ENCODE data around the gene GAREM1.

GAREM1 gene

GRCh38 chr18:32332708-32333107 lies 138.0 kb downstream of the GAREM1 start:
- no peaks in the 10 kb centered on the region for H3K9me3 ChIP-seq (replicated peaks in 1 of 2; ENCODE audit: control insufficient read depth in 2 of 2, insufficient read depth in 1 of 2, low read depth in 1 of 2, low read length in 2 of 2)
- no peak overlapping the region for H4K91ac ChIP-seq (ENCODE audit: low read depth, low read length, poor library complexity)
- no peak overlapping the region for H4K8ac ChIP-seq (ENCODE audit: low read depth, low read length)
- H3K9ac ChIP-seq (ENCODE audit: low read depth, low read length, poor library complexity) = no peak overlapping the region
- H2BK12ac ChIP-seq (ENCODE audit: low read length) = no peak overlapping the region
- no peak overlapping the region for H3K27ac ChIP-seq (replicated peaks; ENCODE audit: low read length)
- H2BK120ac ChIP-seq (ENCODE audit: low read depth, low read length) = no peak overlapping the region
- no peak overlapping the region for H3K4me2 ChIP-seq (ENCODE audit: insufficient read depth, low read length, poor library complexity, severe bottlenecking)
- H3K14ac ChIP-seq (ENCODE audit: low read length) = no peak overlapping the region
- H3K36me3 ChIP-seq (replicated peaks in 1 of 2; ENCODE audit: control insufficient read depth in 2 of 2, insufficient read depth in 2 of 2, low read length in 2 of 2) = no peaks in the 10 kb centered on the region
- no peaks in the 10 kb centered on the region for H3K79me1 ChIP-seq (ENCODE audit: low read depth, low read length)
- H3K4me1 ChIP-seq (ENCODE audit: control insufficient read depth in 2 of 2, insufficient read depth in 1 of 2, low read depth in 1 of 2, low read length in 2 of 2) = peaks cover 0 to 10% of the 10 kb centered on the region in 2 donors
- DNase-seq (ENCODE audit: low spot score) = no peak
- no peak overlapping the region for H2AK5ac ChIP-seq (ENCODE audit: low read depth, low read length)
- no peaks in the 10 kb centered on the region for H3K27me3 ChIP-seq (ENCODE audit: control insufficient read depth in 3 of 3, insufficient read depth in 3 of 3, low read depth in 1 of 3, low read length in 3 of 3)
- H2BK5ac ChIP-seq (ENCODE audit: low read length) = no peak overlapping the region
- H2BK15ac ChIP-seq (ENCODE audit: low read length) = no peak overlapping the region
- peak overlapping the region; percentile 2 for H3K18ac ChIP-seq (ENCODE audit: low read length)
- no CpG with 5 or more reads among the region's 5 CpGs for WGBS, 2 donors (ENCODE audit: extremely low coverage in 2 of 2, insufficient read length in 2 of 2, insufficient replicate concordance in 1 of 2)
- peak overlapping the region; percentile 2 for H3K23ac ChIP-seq (ENCODE audit: low read depth, low read length, poor library complexity)
- no peak overlapping the region for H2AFZ ChIP-seq (ENCODE audit: low read length)
- no peak overlapping the region for H3K4ac ChIP-seq (ENCODE audit: low read length)
- H3K4me3 ChIP-seq (ENCODE audit: low read length in 2 of 2) = no peak overlapping the region

- no peak overlapping the region for H2BK15ac ChIP-seq (ENCODE audit: low read length)
- no peak overlapping the region for H2AK5ac ChIP-seq (ENCODE audit: low read depth, low read length)
- H3K4me2 ChIP-seq (ENCODE audit: insufficient read depth, low read length, poor library complexity, severe bottlenecking) = no peak overlapping the region
- WGBS, 2 donors (ENCODE audit: extremely low coverage in 2 of 2, insufficient read length in 2 of 2, insufficient replicate concordance in 1 of 2) = no CpG with 5 or more reads among the region's 4 CpGs
- peaks cover 8 to 14% of the 10 kb centered on the region in 2 donors for H3K4me1 ChIP-seq (ENCODE audit: control insufficient read depth in 2 of 2, insufficient read depth in 1 of 2, low read depth in 1 of 2, low read length in 2 of 2)
- H4K91ac ChIP-seq (ENCODE audit: low read depth, low read length, poor library complexity) = no peak overlapping the region
- H2BK5ac ChIP-seq (ENCODE audit: low read length) = no peak overlapping the region
- no peak overlapping the region for H4K8ac ChIP-seq (ENCODE audit: low read depth, low read length)
- no peak overlapping the region for H3K4me3 ChIP-seq (ENCODE audit: low read length in 2 of 2)
- no peak overlapping the region for H3K27ac ChIP-seq (replicated peaks; ENCODE audit: low read length)
- no peak overlapping the region for H3K23ac ChIP-seq (ENCODE audit: low read depth, low read length, poor library complexity)
- no peak overlapping the region for H3K14ac ChIP-seq (ENCODE audit: low read length)
- H3K4ac ChIP-seq (ENCODE audit: low read length) = no peak overlapping the region
- no peaks in the 10 kb centered on the region for H3K36me3 ChIP-seq (replicated peaks in 1 of 2; ENCODE audit: control insufficient read depth in 2 of 2, insufficient read depth in 2 of 2, low read length in 2 of 2)
- no peak for DNase-seq (ENCODE audit: low spot score)
- no peaks in the 10 kb centered on the region for H3K9me3 ChIP-seq (replicated peaks in 1 of 2; ENCODE audit: control insufficient read depth in 2 of 2, insufficient read depth in 1 of 2, low read depth in 1 of 2, low read length in 2 of 2)
- no peak overlapping the region for H3K18ac ChIP-seq (ENCODE audit: low read length)
- H2BK12ac ChIP-seq (ENCODE audit: low read length) = no peak overlapping the region
- H3K27me3 ChIP-seq (ENCODE audit: control insufficient read depth in 3 of 3, insufficient read depth in 3 of 3, low read depth in 1 of 3, low read length in 3 of 3) = no peaks in the 10 kb centered on the region
- no peaks in the 10 kb centered on the region for H3K79me1 ChIP-seq (ENCODE audit: low read depth, low read length)
- no peak overlapping the region for H2BK120ac ChIP-seq (ENCODE audit: low read depth, low read length)
- H3K9ac ChIP-seq (ENCODE audit: low read depth, low read length, poor library complexity) = no peak overlapping the region
- no peak overlapping the region for H2AFZ ChIP-seq (ENCODE audit: low read length)
These were observed 141.7 kb downstream of the GAREM1 start for GRCh38 chr18:32328974-32329373.

GRCh38 chr18:32328379-32328778 lies 142.3 kb downstream of the GAREM1 start:
- whole genome bisulfite sequencing, 2 donors (ENCODE audit: extremely low coverage in 2 of 2, insufficient read length in 2 of 2, insufficient replicate concordance in 1 of 2) = no CpG with 5 or more reads among the region's 1 CpG
- no peak overlapping the region for H2BK12ac ChIP-seq (ENCODE audit: low read length)
- no peak overlapping the region for H4K8ac ChIP-seq (ENCODE audit: low read depth, low read length)
- H3K27me3 ChIP-seq (ENCODE audit: control insufficient read depth in 3 of 3, insufficient read depth in 3 of 3, low read depth in 1 of 3, low read length in 3 of 3) = no peaks in the 10 kb centered on the region
- H3K27ac ChIP-seq (replicated peaks; ENCODE audit: low read length) = no peak overlapping the region
- no peak overlapping the region for H2BK15ac ChIP-seq (ENCODE audit: low read length)
- no peak overlapping the region for H2AK5ac ChIP-seq (ENCODE audit: low read depth, low read length)
- no peak overlapping the region for H2BK120ac ChIP-seq (ENCODE audit: low read depth, low read length)
- H3K18ac ChIP-seq (ENCODE audit: low read length) = no peak overlapping the region
- H3K4me1 ChIP-seq (ENCODE audit: control insufficient read depth in 2 of 2, insufficient read depth in 1 of 2, low read depth in 1 of 2, low read length in 2 of 2) = peaks cover 10 to 15% of the 10 kb centered on the region in 2 donors
- no peaks in the 10 kb centered on the region for H3K36me3 ChIP-seq (replicated peaks in 1 of 2; ENCODE audit: control insufficient read depth in 2 of 2, insufficient read depth in 2 of 2, low read length in 2 of 2)
- H3K14ac ChIP-seq (ENCODE audit: low read length) = no peak overlapping the region
- H3K9ac ChIP-seq (ENCODE audit: low read depth, low read length, poor library complexity) = no peak overlapping the region
- no peak overlapping the region for H2AFZ ChIP-seq (ENCODE audit: low read length)
- H3K4me2 ChIP-seq (ENCODE audit: insufficient read depth, low read length, poor library complexity, severe bottlenecking) = no peak overlapping the region
- no peak overlapping the region for H3K23ac ChIP-seq (ENCODE audit: low read depth, low read length, poor library complexity)
- H3K79me1 ChIP-seq (ENCODE audit: low read depth, low read length) = no peaks in the 10 kb centered on the region
- no peak overlapping the region for H2BK5ac ChIP-seq (ENCODE audit: low read length)
- no peak overlapping the region for H4K91ac ChIP-seq (ENCODE audit: low read depth, low read length, poor library complexity)
- H3K4me3 ChIP-seq (ENCODE audit: low read length in 2 of 2) = no peak overlapping the region
- DNase-seq (ENCODE audit: low spot score) = no peak
- no peak overlapping the region for H3K4ac ChIP-seq (ENCODE audit: low read length)
- H3K9me3 ChIP-seq (replicated peaks in 1 of 2; ENCODE audit: control insufficient read depth in 2 of 2, insufficient read depth in 1 of 2, low read depth in 1 of 2, low read length in 2 of 2) = no peaks in the 10 kb centered on the region

DNA sequence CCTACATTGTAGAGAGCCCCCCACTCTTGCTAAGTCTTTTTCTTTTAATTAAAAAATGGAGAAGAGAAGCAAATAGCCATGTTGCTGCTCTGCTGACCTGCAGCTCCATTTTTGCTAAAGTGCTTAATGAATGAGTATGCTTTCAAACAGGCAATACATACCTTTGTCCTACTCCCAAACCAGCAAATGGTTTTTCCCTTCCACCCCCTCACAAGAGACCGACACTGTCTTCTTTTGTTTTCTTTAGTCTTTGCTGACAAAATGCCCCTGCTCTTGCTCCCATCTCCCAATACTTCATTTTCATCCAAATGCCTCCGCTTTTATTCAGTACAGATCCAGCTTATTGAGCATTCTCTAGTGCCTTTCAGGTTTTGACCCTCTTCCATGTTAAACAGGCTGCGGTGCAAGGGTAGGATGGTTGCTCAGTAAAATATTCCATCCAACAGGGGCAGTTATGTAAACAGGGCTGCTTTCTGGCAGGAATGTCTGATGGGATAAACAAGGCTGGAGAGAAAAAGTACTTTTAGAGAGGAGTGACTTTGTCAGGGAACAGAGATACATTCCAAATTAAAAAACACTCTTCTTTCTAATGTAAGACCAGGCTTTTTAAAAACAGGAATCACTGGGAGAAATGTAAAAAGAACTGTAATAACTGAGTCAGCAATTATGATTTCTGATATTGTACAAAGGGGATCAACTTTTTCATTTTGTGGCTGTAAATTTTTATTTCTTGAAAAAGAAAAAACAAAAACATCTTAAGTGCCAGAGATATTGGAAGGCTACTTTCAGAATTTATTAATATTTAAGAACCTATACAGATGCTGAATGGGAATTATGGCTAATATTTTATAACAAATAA lies 144.0 kb downstream of the GAREM1 start:
- Histone ChIP-seq H3K4me1 (ENCODE audit: control insufficient read depth in 2 of 2, insufficient read depth in 1 of 2, low read depth in 1 of 2, low read length in 2 of 2) (peaks cover 8 to 15% of the 10 kb centered on the region in 2 donors), H3K79me1 (ENCODE audit: low read depth, low read length) (no peaks in the 10 kb centered on the region), H3K9ac (ENCODE audit: low read depth, low read length, poor library complexity) (no peak overlapping the region), H3K18ac (ENCODE audit: low read length) (no peak overlapping the region), H2AFZ (ENCODE audit: low read length) (peak overlapping the region; percentile 70), H3K23ac (ENCODE audit: low read depth, low read length, poor library complexity) (no peak overlapping the region), H3K9me3 (replicated peaks in 1 of 2; ENCODE audit: control insufficient read depth in 2 of 2, insufficient read depth in 1 of 2, low read depth in 1 of 2, low read length in 2 of 2) (no peaks in the 10 kb centered on the region), H3K4ac (ENCODE audit: low read length) (no peak overlapping the region), H3K27ac (replicated peaks; ENCODE audit: low read length) (peak overlapping the region; percentile 18), H2BK12ac (ENCODE audit: low read length) (no peak overlapping the region), H2BK5ac (ENCODE audit: low read length) (no peak overlapping the region), H3K4me2 (ENCODE audit: insufficient read depth, low read length, poor library complexity, severe bottlenecking) (no peak overlapping the region), H2AK5ac (ENCODE audit: low read depth, low read length) (no peak overlapping the region), H3K36me3 (replicated peaks in 1 of 2; ENCODE audit: control insufficient read depth in 2 of 2, insufficient read depth in 2 of 2, low read length in 2 of 2) (no peaks in the 10 kb centered on the region), H3K4me3 (ENCODE audit: low read length in 2 of 2) (no peak overlapping the region), H3K27me3 (ENCODE audit: control insufficient read depth in 3 of 3, insufficient read depth in 3 of 3, low read depth in 1 of 3, low read length in 3 of 3) (no peaks in the 10 kb centered on the region), H2BK15ac (ENCODE audit: low read length) (no peak overlapping the region), H2BK120ac (ENCODE audit: low read depth, low read length) (no peak overlapping the region), H4K91ac (ENCODE audit: low read depth, low read length, poor library complexity) (no peak overlapping the region), H4K8ac (ENCODE audit: low read depth, low read length) (no peak overlapping the region), H3K14ac (ENCODE audit: low read length) (no peak overlapping the region)
- WGBS, 2 donors (ENCODE audit: extremely low coverage in 2 of 2, insufficient read length in 2 of 2, insufficient replicate concordance in 1 of 2) = no CpG with 5 or more reads among the region's 3 CpGs
- DNase-seq (ENCODE audit: low spot score) = no peak

All from neuronal stem cell (in vitro differentiated cells).